ENCODE measurements around the gene FAM53A.

The FAM53A gene

DNA sequence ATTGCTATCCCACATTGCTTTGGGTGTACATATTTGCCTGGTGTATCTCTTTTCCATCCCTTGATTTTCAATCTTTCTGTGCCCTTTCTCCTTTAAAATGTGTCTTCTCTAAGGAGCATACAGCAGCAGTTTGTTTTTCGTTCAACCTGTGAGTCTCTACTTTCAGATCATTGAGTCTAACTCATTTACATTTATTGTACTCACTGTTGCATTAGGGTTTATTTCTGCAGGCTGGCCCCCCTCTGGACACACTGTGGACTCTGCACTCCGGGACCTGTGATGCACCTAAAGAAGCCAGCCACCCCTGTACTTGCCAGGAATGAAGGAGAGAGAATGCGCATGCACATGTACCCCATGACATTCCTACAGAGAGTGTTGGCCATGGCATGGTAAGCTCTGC lies 93.0 kb downstream of the FAM53A start:
- intact Hi-C loops (cut with DNase I), result no loop called here
- DNase-seq, result no peak

DNA sequence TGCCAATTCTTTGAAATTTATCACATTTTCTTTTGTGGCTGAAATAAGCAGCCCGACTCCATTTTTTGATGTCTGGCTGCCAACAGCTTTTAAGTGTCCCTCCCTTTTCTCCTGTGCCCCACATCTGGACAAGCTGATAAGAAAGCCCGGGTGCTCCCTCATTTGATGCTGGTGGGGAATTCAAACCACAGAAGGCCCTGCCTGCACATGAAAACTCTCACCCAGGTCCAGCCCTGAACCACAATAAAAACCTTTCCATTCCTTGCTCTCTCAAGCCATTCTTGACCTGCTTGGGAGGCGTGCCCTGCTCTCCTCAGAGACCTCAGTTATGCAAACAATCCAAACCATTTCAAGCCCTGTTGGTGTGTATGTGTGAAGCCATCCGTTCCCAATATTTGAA lies 93.9 kb downstream of the FAM53A start:
- no peak for DNase-seq

More for the DNA sequence above, 93.9 kb downstream of the FAM53A start:
- intact Hi-C loops (cut with DNase I), result no loop called here

All from head of caudate nucleus (tissue), 42 donors.